ENCODE data around the gene DOK5.

DNA sequence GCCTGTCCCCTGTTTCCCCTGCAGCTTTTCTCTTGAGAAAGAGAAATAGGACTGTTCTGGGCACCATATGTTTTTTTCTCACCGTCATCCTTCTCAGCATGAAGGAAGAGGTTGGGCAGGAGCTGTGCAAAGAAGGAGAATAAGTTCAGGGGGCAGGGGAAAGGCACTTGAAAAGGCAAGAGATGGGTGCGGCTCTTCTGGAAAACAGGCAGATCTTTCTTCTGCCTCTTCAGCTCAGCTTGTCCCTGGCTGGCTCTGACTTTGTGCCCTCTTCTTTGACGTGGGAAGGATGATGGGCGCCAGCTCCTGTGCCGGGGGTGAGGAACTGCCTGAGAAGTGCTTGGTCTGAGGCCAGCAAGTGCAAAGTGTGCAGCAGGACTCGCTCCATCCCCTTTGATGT is 206.5 kb downstream of the DOK5 start:
- TF ChIP-seq CTCF (IDR thresholded peaks at IDR 0.05) (no peak), POLR2A (IDR thresholded peaks at IDR 0.05) (no peak)

All from adrenal gland (tissue), 5 donors.